NCI-H146 treated with DMSO at 0.1 percent for 48 hours (cell line): ENCODE measurements around the gene UBTD1.

Source experiments
- DNase-seq: peaks from one replicate; lab custom pipeline; 2025; ENCODE audit not compliant: unreplicated experiment; lab: John Stamatoyannopoulos, UW

UBTD1 gene

DNA sequence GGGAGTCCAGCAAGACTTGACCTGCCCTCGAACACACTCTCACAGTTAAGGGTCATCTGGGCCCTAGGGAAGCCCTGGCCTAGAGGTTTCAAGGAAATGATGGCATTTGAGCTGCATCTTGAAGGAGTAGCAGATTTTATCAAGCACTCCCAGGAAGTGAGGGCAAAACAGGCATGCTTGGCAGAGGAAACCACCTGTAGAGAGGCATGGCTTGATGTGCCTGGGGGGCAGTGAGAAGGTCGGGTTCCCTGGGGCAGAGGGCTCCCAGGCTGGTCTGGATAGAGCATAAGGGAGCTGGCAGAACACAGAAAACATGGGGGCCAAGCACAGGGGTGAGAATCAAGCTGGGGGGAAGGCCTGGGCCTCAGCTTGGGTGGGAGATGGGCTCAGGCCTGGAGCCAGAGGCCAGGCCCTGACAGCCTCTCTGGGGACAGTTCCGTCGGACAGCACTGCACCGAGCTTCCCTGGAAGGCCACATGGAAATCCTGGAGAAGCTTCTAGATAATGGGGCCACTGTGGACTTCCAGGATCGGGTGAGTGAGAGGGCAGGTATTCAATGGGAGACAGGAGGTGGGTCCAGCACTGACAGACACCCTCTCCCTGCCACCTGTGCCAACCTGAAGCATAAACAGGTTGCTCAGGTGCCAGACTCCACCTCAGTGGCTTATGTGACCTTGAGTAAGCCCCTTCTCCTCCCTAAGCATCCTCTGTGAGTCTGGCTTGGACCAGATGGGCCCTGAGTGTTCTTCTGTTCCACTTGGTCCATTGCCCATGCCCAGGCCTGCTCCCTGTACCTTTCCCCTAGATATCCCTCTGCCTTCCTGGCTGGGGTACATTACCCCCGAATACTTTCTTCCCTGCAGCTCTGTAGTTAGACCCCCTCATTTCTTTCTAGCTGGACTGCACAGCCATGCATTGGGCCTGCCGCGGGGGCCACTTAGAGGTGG, 82.0 kb downstream of the UBTD1 start:
- DNase-seq, result no peak

GRCh38 chr10:97582169-97582568, 83.4 kb downstream of the UBTD1 start:
- no peak for DNase-seq

GRCh38 chr10:97583476-97583875, 84.8 kb downstream of the UBTD1 start:
- no peak for DNase-seq

GRCh38 chr10:97584060-97584797, 85.5 kb downstream of the UBTD1 start, which contains the start of gene HOGA1:
Gene HOGA1 (plus strand): TSS chr10:97584389. CDS start chr10:97584704, 315 bp downstream.
- DNase-seq, result peak; percentile 3

DNA sequence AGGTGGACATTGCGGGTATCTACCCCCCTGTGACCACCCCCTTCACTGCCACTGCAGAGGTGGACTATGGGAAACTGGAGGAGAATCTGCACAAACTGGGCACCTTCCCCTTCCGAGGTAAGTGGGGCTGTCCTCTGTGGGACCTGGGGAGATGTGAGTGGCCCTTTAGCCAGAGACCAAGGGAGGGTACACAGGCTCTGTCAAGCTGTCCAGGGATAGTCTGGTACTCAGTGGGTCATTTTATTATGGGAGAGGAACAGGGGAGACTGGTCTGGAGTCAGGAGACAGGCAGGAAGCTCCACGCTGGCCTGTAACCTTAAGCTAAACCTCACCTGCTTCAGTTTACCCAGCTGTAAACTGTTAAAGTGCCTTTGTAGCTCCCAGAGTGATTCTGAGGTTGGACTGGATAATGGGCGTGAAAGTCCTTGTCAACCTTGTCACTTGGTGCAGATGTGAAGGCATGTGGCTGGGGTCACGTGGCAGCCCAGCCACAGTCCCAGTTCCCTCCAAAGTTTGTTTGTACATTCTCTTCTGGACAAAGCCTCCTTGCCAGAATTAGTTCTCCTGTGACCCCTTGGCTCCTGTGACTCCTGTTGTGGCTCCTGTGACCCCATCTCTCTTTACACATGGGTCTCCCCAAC, 86.2 kb downstream of the UBTD1 start:
- no peak for DNase-seq

DNA sequence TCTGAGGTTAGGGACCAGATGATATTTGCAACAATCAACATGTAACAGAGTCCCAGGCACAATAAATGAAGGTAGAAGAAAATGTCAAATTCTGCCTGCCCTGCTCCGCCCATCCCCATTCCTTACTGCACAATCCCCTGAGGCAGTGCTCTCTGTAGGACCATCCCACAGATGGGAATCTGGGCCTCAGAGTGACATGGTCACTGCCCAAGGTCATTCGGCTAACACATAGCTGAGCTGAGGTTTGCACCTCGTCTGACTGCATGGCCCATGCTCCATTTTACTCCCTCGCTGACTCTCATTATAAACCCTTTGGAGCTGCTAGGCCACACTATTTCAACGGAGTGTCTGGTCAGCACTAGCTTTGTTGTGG, 86.7 kb downstream of the UBTD1 start:
- DNase-seq, result no peak

DNA sequence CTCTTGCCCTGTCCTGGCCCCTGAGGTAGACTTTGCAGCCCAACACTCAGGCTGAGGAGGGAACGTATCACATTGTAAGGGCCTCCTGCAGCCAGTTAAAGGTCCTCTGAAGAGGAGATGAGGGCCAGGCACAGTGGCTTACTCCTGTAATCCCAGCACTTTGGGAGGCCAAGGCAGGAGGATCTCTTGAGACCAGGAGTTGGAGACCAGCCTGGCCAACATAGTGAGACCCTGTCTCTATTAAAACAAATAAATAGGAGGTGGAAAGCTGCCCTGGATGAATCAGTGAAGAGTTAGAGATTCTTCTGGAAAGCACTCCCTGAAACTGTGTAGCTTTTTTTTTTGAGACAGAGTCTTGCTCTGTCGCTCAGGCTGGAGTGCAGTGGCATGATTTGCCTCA, 88.5 kb downstream of the UBTD1 start:
- no peak for DNase-seq

DNA sequence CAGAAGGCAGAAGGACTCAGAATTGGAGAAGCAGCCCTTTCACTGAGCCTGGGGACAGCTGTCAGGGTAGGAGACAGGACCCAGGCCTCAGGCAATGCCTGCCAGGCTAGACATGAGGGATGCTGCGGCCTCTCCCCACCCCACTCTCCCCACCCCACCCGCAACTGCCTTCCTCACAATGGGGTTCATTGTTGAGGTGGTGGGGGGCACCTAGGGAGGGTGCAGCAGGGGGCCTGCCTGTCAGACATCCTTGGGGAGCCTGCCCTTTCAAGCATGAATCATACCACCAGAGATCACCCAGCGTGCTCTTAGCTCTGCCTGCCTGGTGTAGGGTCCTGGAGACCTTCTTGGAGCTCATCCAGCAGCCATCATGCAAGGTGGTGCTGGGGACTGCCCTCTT, 90.8 kb downstream of the UBTD1 start, which contains the start of gene C10orf62:
Gene C10orf62, plus strand, starts transcription at position 243 of the 400 bp plus-strand sequence. CDS start 177 bp downstream, outside the sequence.
- DNase-seq, result no peak

DNA sequence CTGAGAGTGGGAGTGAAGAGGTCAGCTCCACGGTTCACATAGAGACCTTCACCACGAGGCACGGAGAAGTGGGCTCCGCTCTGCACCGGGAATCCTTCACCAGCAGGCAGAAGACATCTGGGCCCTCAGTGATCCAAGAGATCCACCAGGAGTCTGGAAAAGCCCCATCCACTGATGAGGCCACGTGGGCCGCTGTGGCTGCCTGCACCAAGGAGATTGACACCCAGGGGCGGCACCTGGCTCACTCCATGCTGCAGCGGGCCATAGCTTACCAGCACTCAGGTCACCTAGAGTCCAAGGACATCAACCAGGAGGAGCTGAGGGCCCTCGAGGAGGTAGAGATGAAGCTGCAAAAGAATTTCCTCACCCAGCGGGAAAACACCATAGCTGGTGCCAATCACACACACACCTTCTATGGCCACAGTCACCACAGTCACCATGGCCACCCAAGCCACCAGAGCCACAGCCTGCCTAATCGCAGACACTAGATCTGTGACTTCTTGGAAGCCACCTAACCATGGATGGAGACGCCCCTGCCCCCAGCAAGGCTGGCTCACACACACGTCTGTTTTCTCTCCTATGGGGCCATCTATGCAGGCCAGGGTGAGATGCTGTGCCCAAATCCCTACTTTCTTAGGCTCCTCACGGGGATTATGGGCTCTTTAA, 91.5 kb downstream of the UBTD1 start:
- no peak for DNase-seq

DNA sequence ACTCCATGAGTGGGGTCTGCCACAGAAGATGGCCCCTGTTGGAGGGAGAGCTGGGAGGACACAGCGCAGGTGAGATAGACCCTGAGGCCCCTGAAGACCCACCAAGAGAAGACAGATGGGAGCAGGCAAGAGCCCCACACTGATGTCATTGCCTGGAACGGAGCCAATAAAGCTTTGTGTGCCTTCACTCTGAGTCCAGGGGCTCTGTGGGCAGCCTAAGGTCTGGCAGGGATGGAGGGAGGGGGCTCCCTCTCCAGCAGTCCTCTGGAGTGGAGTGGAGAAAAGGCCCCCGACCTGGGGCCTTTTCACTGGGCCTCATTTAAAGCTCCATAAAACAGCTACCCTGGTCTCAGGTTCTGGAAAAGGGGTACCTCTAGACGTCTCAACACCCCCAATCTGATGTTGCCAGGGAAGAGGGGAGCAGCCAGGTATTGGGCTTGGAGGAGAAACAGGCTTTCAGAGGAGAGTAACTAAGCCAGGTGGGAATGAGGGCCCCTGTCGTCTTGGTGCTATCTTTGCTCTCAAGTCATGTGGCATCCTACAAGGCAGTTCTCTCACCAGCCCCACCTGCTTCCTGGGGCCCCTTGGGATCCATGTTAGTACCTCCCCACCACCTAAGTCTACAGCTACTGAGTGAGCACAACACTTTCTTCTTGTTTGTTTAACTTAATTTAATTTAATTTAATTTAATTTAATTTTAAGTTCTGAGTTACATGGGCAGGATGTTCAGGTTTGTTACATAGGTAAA, 92.2 kb downstream of the UBTD1 start:
- no peak for DNase-seq

GRCh38 chr10:97593421-97593820, 94.7 kb downstream of the UBTD1 start:
- no peak for DNase-seq

GRCh38 chr10:97596101-97597082, 97.7 kb downstream of the UBTD1 start:
- DNase-seq, result no peak

DNA sequence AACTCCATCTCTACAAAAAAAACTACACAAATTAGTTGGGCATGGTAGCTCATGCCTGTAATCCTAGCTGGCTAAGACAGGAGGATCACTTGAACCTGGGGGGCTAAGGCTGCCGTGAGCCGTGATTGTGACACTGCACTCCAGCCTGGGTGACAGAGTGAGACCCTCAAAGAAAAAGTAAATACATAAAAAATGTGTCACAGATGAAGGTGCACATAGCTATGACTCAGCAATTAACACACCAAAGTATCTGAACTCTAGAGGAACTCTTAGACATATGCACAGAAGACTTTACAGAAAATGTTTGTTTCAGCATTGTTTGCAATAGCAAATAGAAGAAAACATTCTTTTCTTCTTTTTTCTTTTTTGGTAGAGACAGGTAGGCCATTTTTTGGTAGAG, 99.1 kb downstream of the UBTD1 start:
- no peak for DNase-seq

- no peak for DNase-seq
Measured at GRCh38 chr10:97598407-97599271, 99.9 kb downstream of the UBTD1 start.

GRCh38 chr10:97599272-97599619, 100.5 kb downstream of the UBTD1 start:
- DNase-seq, result no peak

GRCh38 chr10:97600616-97601015, 101.9 kb downstream of the UBTD1 start:
- no peak for DNase-seq

DNA sequence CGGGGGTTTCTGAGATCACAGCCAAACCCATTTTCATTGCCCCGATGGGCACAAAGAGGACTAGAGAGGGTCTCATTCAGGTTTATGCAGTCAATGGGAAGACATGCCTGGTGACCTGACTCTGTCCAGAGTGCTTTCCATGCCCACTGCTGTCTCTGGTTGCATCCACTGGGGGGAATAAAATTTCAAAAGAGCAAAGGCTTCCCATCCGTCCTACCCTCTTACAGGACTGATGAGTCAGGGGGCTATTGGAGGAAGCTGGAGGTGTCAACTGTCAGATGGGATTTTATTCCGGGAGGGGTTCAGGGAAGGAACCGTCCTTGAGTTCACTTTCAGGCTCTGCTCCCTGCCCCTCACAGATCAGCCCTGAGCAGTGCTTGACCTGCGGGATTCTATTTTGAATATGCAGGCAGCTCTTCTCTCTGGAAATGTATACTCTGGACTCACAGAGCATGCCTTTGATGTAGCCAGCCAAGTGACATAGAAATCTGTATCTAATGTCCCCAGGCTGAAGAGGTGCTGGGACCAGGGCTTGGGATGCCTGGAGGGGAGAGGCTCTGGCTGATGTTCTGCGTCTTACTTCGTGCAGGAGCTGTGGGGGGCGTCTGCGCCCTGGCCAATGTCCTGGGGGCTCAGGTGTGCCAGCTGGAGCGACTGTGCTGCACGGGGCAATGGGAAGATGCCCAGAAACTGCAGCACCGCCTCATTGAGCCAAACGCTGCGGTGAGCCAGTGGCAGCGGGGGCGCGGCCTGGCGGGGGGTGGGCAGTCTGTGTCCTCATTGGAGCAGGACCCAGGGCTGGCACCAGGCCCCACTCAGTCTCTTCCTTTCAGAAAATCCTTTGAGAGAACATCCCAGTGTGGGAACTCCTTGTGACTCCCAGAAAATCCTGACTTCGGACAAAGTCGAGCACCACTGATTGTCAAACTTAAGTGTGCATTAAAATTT, 102.8 kb downstream of the UBTD1 start:
- DNase-seq, result no peak
